Activated naive CD4-positive, alpha-beta T cell (primary cell): ENCODE data around the gene RAI14.
"Not testable (repeated sequence)": the region's sequence is repeated elsewhere in the genome, so short reads cannot be mapped to it uniquely, and the experiment has no call there.

Experiments used
- DNase-seq, 4 experiments: peaks; one replicate each; lab custom pipeline; 2025; lab: John Stamatoyannopoulos, UW

RAI14 gene

GRCh38 chr5:34699155-34700077, 43.3 kb downstream of the RAI14 start:
- no peak for DNase-seq

- no peak for DNase-seq
Observed at GRCh38 chr5:34700078-34700452, 43.9 kb downstream of the RAI14 start.

- DNase-seq, result not testable (repeated sequence)
Observed at GRCh38 chr5:34701442-34701841, 45.3 kb downstream of the RAI14 start.

GRCh38 chr5:34703767-34704713, 47.9 kb downstream of the RAI14 start:
- DNase-seq, result no peak

GRCh38 chr5:34706084-34706483, 50.0 kb downstream of the RAI14 start:
- DNase-seq, result no peak

GRCh38 chr5:34707451-34708107, 51.5 kb downstream of the RAI14 start:
- DNase-seq, result no peak

GRCh38 chr5:34708777-34709176, 52.6 kb downstream of the RAI14 start:
- DNase-seq, result no peak

- DNase-seq, result no peak
Observed at GRCh38 chr5:34709861-34710673, 53.9 kb downstream of the RAI14 start.

- DNase-seq, result no peak
Observed at GRCh38 chr5:34712565-34712964, 56.4 kb downstream of the RAI14 start.

GRCh38 chr5:34715711-34716110, 59.6 kb downstream of the RAI14 start:
- DNase-seq, result no peak

- no peak for DNase-seq
Observed at GRCh38 chr5:34716986-34717385, 60.9 kb downstream of the RAI14 start.

GRCh38 chr5:34717426-34718327, 61.5 kb downstream of the RAI14 start:
- no peak for DNase-seq

GRCh38 chr5:34718516-34718915, 62.4 kb downstream of the RAI14 start:
- DNase-seq, result no peak

- DNase-seq, result no peak
Observed at GRCh38 chr5:34719029-34719428, 62.9 kb downstream of the RAI14 start.

- DNase-seq, result no peak
Observed at GRCh38 chr5:34721327-34721726, 65.2 kb downstream of the RAI14 start.

- no peak for DNase-seq
Observed at GRCh38 chr5:34722183-34722582, 66.1 kb downstream of the RAI14 start.

- DNase-seq, result no peak
Observed at GRCh38 chr5:34724741-34725140, 68.6 kb downstream of the RAI14 start.

GRCh38 chr5:34727166-34727749, 71.1 kb downstream of the RAI14 start:
- DNase-seq, result not testable (repeated sequence)

- DNase-seq, result no peak
Observed at GRCh38 chr5:34728236-34728635, 72.1 kb downstream of the RAI14 start.
